IPS-15b (cell line): ENCODE data around the gene NUDT8.

Source experiments
- H3K27me3 ChIP-seq: one replicate; pipeline ENCODE4 v1.6.1; 2013; ENCODE audit warnings: low read length; ENCODE audit not compliant: control insufficient read depth, insufficient read depth
- H3K36me3 ChIP-seq: one replicate; pipeline ENCODE4 v1.6.1; 2013; ENCODE audit warnings: low read length; ENCODE audit not compliant: control insufficient read depth, insufficient read depth
- H3K4me1 ChIP-seq: one replicate; pipeline ENCODE4 v1.6.1; 2013; ENCODE audit warnings: mild to moderate bottlenecking, low read length; ENCODE audit not compliant: control insufficient read depth, insufficient read depth
- H3K4me3 ChIP-seq: one replicate; pipeline ENCODE4 v1.5.1; 2013; ENCODE audit warnings: low read depth, low read length
- H3K9ac ChIP-seq: one replicate; pipeline ENCODE4 v1.6.1; 2013; ENCODE audit warnings: low read depth, mild to moderate bottlenecking, low read length
- H3K9me3 ChIP-seq: one replicate; pipeline ENCODE4 v1.6.1; 2013; ENCODE audit warnings: mild to moderate bottlenecking, low read length; ENCODE audit not compliant: control insufficient read depth, insufficient read depth

Gene NUDT8

GRCh38 chr11:67584881-67585873 lies 44.6 kb downstream of the NUDT8 start:
- no peaks in the 10 kb centered on the region for H3K9me3 ChIP-seq
- H3K9ac ChIP-seq = peak overlapping the region; percentile 85
- peaks cover 20% of the 10 kb centered on the region for H3K4me1 ChIP-seq
- H3K4me3 ChIP-seq = peak overlapping the region; percentile 87
- no peaks in the 10 kb centered on the region for H3K27me3 ChIP-seq
- peaks cover 32% of the 10 kb centered on the region for H3K36me3 ChIP-seq

- H3K36me3 ChIP-seq = peaks cover 32% of the 10 kb centered on the region
- peak overlapping the region; percentile 87 for H3K4me3 ChIP-seq
- H3K27me3 ChIP-seq = peaks cover 3% of the 10 kb centered on the region
- H3K9ac ChIP-seq = peak overlapping the region; percentile 85
- peaks cover 22% of the 10 kb centered on the region for H3K4me1 ChIP-seq
- H3K9me3 ChIP-seq = no peaks in the 10 kb centered on the region
These were observed 45.4 kb downstream of the NUDT8 start for GRCh38 chr11:67584205-67584880.

GRCh38 chr11:67583247-67584204 lies 46.2 kb downstream of the NUDT8 start, which contains the start of gene GSTP1:
TSS of gene GSTP1 (plus strand) at chr11:67583812. CDS start at chr11:67583844, 32 bp downstream.
- peaks cover 32% of the 10 kb centered on the region for H3K36me3 ChIP-seq

GRCh38 chr11:67582011-67582410 lies 47.7 kb downstream of the NUDT8 start:
- Histone ChIP-seq H3K27me3 (peaks cover 6% of the 10 kb centered on the region), H3K36me3 (peaks cover 31% of the 10 kb centered on the region), H3K9me3 (no peaks in the 10 kb centered on the region), H3K9ac (no peak overlapping the region), H3K4me1 (peaks cover 22% of the 10 kb centered on the region), H3K4me3 (no peak overlapping the region)

More at GRCh38 chr11:67583247-67584204, 46.2 kb downstream of the NUDT8 start, which contains the start of gene GSTP1:
- peaks cover 22% of the 10 kb centered on the region for H3K4me1 ChIP-seq
- H3K9ac ChIP-seq = peak within 1 kb of the TSS; percentile 85
- peak within 1 kb of the TSS; percentile 87 for H3K4me3 ChIP-seq
- peaks cover 3% of the 10 kb centered on the region for H3K27me3 ChIP-seq
- no peaks in the 10 kb centered on the region for H3K9me3 ChIP-seq

GRCh38 chr11:67581469-67581868 lies 48.3 kb downstream of the NUDT8 start:
- H3K4me3 ChIP-seq = peak overlapping the region; percentile 22
- peaks cover 26% of the 10 kb centered on the region for H3K36me3 ChIP-seq
- H3K9me3 ChIP-seq = no peaks in the 10 kb centered on the region
- peaks cover 6% of the 10 kb centered on the region for H3K27me3 ChIP-seq
- H3K4me1 ChIP-seq = peaks cover 22% of the 10 kb centered on the region
- H3K9ac ChIP-seq = no peak overlapping the region

GRCh38 chr11:67577951-67578350 lies 51.8 kb downstream of the NUDT8 start:
- H3K27me3 ChIP-seq = peaks cover 11% of the 10 kb centered on the region
- no peaks in the 10 kb centered on the region for H3K36me3 ChIP-seq
- H3K4me3 ChIP-seq = no peak overlapping the region
- H3K9me3 ChIP-seq = no peaks in the 10 kb centered on the region
- H3K9ac ChIP-seq = no peak overlapping the region
- peaks cover 20% of the 10 kb centered on the region for H3K4me1 ChIP-seq
